Mucosa of stomach (tissue), 1 donor: ENCODE measurements around the gene CDC42SE2.

ENCODE experiments used
- H3K27me3 ChIP-seq: one replicate; pipeline ENCODE4 v1.7.0; 2013; ENCODE audit warnings: mild to moderate bottlenecking, low read length; ENCODE audit not compliant: control insufficient read depth, insufficient read depth
- H3K36me3 ChIP-seq: one replicate; pipeline ENCODE4 v1.7.0; 2013; ENCODE audit warnings: low read length; ENCODE audit not compliant: control insufficient read depth, insufficient read depth
- H3K4me1 ChIP-seq: one replicate; pipeline ENCODE4 v1.7.0; 2013; ENCODE audit warnings: mild to moderate bottlenecking, low read length; ENCODE audit not compliant: control insufficient read depth, insufficient read depth
- H3K4me3 ChIP-seq: one replicate; pipeline ENCODE4 v1.7.0; 2013; ENCODE audit warnings: low read length
- H3K9ac ChIP-seq: one replicate; pipeline ENCODE4 v1.7.0; 2013; ENCODE audit warnings: mild to moderate bottlenecking, low read length, moderate library complexity
- H3K9me3 ChIP-seq: one replicate; pipeline ENCODE4 v1.7.0; 2013; ENCODE audit warnings: mild to moderate bottlenecking, low read length, moderate library complexity; ENCODE audit not compliant: control insufficient read depth
- donor health status: Pancreatic carcinoma.

The CDC42SE2 gene

GRCh38 chr5:131381021-131381420 lies 117.2 kb downstream of the CDC42SE2 start:
- no peak overlapping the region for H3K9ac ChIP-seq
- H3K36me3 ChIP-seq, result no peaks in the 10 kb centered on the region
- no peaks in the 10 kb centered on the region for H3K27me3 ChIP-seq
- no peak overlapping the region for H3K4me3 ChIP-seq
- peaks cover 25% of the 10 kb centered on the region for H3K4me1 ChIP-seq
- H3K9me3 ChIP-seq, result no peaks in the 10 kb centered on the region

GRCh38 chr5:131381777-131382176 lies 117.9 kb downstream of the CDC42SE2 start:
- Histone ChIP-seq H3K4me1 (peaks cover 25% of the 10 kb centered on the region), H3K9me3 (no peaks in the 10 kb centered on the region), H3K9ac (no peak overlapping the region), H3K4me3 (no peak overlapping the region), H3K36me3 (no peaks in the 10 kb centered on the region), H3K27me3 (no peaks in the 10 kb centered on the region)

GRCh38 chr5:131382407-131383395 lies 118.8 kb downstream of the CDC42SE2 start:
- Histone ChIP-seq H3K4me3 (no peak overlapping the region), H3K27me3 (no peaks in the 10 kb centered on the region), H3K36me3 (no peaks in the 10 kb centered on the region), H3K4me1 (peaks cover 21% of the 10 kb centered on the region), H3K9me3 (no peaks in the 10 kb centered on the region), H3K9ac (no peak overlapping the region)

- H3K36me3 ChIP-seq, result no peaks in the 10 kb centered on the region
- H3K27me3 ChIP-seq, result no peaks in the 10 kb centered on the region
- no peaks in the 10 kb centered on the region for H3K9me3 ChIP-seq
- H3K4me3 ChIP-seq, result no peak overlapping the region
- no peak overlapping the region for H3K9ac ChIP-seq
- peaks cover 17% of the 10 kb centered on the region for H3K4me1 ChIP-seq
These were observed 120.3 kb downstream of the CDC42SE2 start for GRCh38 chr5:131384173-131384572.

- Histone ChIP-seq H3K27me3 (no peaks in the 10 kb centered on the region), H3K4me1 (peaks cover 11% of the 10 kb centered on the region), H3K4me3 (no peak overlapping the region), H3K9me3 (no peaks in the 10 kb centered on the region), H3K36me3 (no peaks in the 10 kb centered on the region), H3K9ac (no peak overlapping the region)
These were observed 120.9 kb downstream of the CDC42SE2 start for GRCh38 chr5:131384616-131385214.

- peaks cover 5% of the 10 kb centered on the region for H3K4me1 ChIP-seq
- no peak overlapping the region for H3K9ac ChIP-seq
These were observed 122.3 kb downstream of the CDC42SE2 start for GRCh38 chr5:131386124-131386523.

GRCh38 chr5:131386779-131387178 lies 122.9 kb downstream of the CDC42SE2 start:
- H3K4me1 ChIP-seq, result peaks cover 1% of the 10 kb centered on the region
- H3K4me3 ChIP-seq, result no peak overlapping the region
- no peaks in the 10 kb centered on the region for H3K9me3 ChIP-seq
- H3K36me3 ChIP-seq, result no peaks in the 10 kb centered on the region
- no peak overlapping the region for H3K9ac ChIP-seq
- H3K27me3 ChIP-seq, result no peaks in the 10 kb centered on the region

More at GRCh38 chr5:131386124-131386523, 122.3 kb downstream of the CDC42SE2 start:
- Histone ChIP-seq H3K9me3 (no peaks in the 10 kb centered on the region), H3K27me3 (no peaks in the 10 kb centered on the region), H3K4me3 (no peak overlapping the region), H3K36me3 (no peaks in the 10 kb centered on the region)

- Histone ChIP-seq H3K9ac (no peak overlapping the region), H3K27me3 (no peaks in the 10 kb centered on the region), H3K9me3 (no peaks in the 10 kb centered on the region), H3K36me3 (no peaks in the 10 kb centered on the region), H3K4me3 (no peak overlapping the region), H3K4me1 (peaks cover 3% of the 10 kb centered on the region)
These were observed 123.4 kb downstream of the CDC42SE2 start for GRCh38 chr5:131387255-131387654.

GRCh38 chr5:131389096-131389868 lies 125.4 kb downstream of the CDC42SE2 start:
- no peaks in the 10 kb centered on the region for H3K27me3 ChIP-seq
- H3K4me3 ChIP-seq, result no peak overlapping the region
- peaks cover 18% of the 10 kb centered on the region for H3K4me1 ChIP-seq
- no peak overlapping the region for H3K9ac ChIP-seq
- no peaks in the 10 kb centered on the region for H3K9me3 ChIP-seq
- H3K36me3 ChIP-seq, result no peaks in the 10 kb centered on the region

- H3K36me3 ChIP-seq, result no peaks in the 10 kb centered on the region
- no peaks in the 10 kb centered on the region for H3K27me3 ChIP-seq
- H3K4me3 ChIP-seq, result no peak overlapping the region
- peaks cover 18% of the 10 kb centered on the region for H3K4me1 ChIP-seq
- no peaks in the 10 kb centered on the region for H3K9me3 ChIP-seq
- no peak overlapping the region for H3K9ac ChIP-seq
These were observed 126.0 kb downstream of the CDC42SE2 start for GRCh38 chr5:131389869-131390265.

GRCh38 chr5:131392466-131393095 lies 128.7 kb downstream of the CDC42SE2 start:
- peaks cover 18% of the 10 kb centered on the region for H3K4me1 ChIP-seq
- H3K9me3 ChIP-seq, result no peaks in the 10 kb centered on the region
- no peaks in the 10 kb centered on the region for H3K36me3 ChIP-seq
- H3K9ac ChIP-seq, result no peak overlapping the region
- no peaks in the 10 kb centered on the region for H3K27me3 ChIP-seq
- no peak overlapping the region for H3K4me3 ChIP-seq
